GM21423 (cell line): Measurements from ENCODE around the gene TCERG1L.

ENCODE experiments used
- ATAC-seq: cut with Tn5 transposase; IDR thresholded peaks from one replicate; pipeline ENCODE4 v1.9.1; 2021; ENCODE audit warnings: mild to moderate bottlenecking, moderate library complexity; ENCODE audit not compliant: unreplicated experiment

The TCERG1L gene

GRCh38 chr10:131230166-131230565 lies 81.4 kb downstream of the TCERG1L start:
- no peak for ATAC-seq

DNA sequence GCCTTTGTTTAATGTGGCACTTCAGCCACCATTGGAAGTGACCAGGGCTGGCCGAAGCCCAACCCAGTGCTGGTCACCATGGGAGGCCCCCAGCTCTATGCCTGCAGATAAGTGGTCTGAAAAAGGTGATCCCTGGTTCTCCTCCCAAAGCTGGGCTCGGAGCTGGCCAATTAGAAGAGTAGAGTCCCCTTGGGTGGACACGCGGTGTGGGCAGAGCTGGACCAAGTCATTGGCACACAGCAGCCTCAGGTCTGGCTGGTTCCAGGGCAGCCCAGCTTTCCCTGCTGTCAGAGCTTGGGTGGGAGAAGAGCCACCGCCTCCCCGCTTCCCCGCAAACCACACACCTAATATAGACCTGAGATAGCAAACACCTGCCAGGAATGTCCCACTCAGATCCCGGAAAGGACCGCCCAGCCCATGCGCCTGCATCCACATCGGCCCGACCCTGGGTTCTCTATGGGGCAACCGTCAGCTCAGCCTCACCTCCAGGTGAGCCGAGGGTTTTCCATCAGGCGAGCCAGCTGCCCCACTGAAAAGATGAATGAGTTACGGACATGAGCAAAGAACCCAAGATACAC lies 84.3 kb downstream of the TCERG1L start:
- no peak for ATAC-seq

- no peak for ATAC-seq
Observed at GRCh38 chr10:131226446-131227162, 84.9 kb downstream of the TCERG1L start.

- no peak for ATAC-seq
Observed at GRCh38 chr10:131224106-131224505, 87.4 kb downstream of the TCERG1L start.

DNA sequence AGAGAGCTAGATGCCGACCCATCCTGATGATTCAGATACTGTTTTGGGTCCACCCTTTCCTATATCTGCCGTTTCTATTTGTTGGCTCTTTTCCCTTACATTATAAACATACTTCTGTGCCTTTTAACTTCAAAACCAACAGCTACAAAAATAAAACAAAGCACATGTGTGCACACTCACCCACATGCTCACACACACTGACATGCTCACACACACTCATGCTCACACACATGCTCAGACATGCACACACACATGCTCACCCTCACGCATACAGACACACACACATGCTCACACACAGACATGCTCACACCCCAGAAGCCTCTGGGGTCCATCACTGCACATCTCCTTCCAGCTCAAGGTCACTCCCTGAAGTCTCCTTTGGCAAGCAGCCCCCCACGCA lies 88.1 kb downstream of the TCERG1L start:
- no peak for ATAC-seq

GRCh38 chr10:131222986-131223385 lies 88.5 kb downstream of the TCERG1L start:
- ATAC-seq = no peak

DNA sequence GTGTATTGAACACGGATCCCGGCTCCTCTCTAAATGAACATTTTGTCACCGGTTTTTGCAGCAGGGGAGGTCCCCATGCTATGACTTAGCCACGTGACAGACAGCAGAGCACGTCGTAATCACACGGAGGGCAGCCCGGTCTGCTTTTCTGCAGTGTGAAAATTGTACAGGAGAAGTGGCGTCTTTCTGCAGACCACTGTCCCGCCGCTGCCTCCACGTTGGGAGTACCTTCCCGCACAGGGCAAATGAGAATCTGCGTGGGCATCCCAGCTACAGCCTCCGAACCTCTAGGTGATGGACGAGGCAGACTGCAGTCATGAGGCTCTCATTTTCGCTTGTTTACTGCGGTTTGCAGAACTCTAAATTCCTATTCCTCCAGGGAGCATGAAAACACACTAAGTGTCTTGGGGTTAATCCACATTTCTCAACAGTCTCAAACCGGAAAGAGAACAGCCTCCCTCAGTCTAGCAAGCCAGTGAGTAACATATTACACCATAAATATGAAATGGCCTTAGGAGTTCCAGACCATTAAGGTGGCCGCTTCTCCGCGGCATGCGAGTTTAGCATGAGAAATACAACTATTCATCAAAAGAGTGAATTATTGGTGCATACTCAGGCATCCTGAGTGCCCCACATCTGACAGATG lies 89.8 kb downstream of the TCERG1L start:
- ATAC-seq = no peak

DNA sequence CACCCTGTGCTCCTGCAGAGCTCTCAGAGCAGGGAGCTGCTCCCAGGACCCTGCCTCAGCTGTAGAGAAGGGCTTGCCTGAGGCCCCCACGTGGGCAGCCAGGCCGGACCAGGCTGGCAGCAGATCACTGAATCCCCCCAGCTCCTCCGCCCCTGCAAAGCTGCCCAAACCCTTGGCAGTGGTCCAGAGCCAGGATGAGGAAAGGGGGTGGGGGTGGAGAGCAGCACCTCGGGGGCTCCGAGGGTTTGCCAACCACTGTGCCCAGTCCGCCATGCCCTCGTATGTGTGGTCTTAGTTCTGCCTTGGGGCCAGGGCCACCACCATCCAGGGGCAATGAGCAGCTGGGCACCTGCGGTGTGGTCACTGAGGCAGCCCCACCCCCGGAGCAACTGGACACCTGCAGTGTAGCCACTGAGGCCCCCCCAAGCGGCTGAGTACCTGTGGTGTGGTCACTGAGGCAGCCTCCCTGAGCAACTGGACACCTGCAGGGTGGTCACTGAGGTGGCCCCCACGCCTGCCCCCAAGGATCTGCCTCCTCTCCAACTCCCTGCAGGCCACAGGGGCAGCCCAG lies 90.8 kb downstream of the TCERG1L start:
- ATAC-seq = no peak

- no peak for ATAC-seq
Observed at GRCh38 chr10:131219955-131220489, 91.5 kb downstream of the TCERG1L start.

DNA sequence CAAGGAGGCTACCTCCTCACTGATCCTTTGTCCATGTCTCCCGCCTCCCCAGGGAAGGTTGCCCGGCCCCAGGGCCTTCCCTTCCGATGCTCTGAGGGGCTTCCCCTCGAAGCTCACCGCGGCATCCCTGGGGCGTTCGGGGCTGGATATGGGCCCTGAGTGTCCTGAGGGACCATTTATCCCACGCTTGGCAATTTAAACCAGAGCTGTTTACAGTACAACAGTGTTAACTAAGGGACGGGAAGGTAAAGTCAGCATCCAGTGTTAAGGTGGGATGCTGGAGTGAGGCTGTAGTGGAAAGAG lies 92.0 kb downstream of the TCERG1L start:
- no peak for ATAC-seq

DNA sequence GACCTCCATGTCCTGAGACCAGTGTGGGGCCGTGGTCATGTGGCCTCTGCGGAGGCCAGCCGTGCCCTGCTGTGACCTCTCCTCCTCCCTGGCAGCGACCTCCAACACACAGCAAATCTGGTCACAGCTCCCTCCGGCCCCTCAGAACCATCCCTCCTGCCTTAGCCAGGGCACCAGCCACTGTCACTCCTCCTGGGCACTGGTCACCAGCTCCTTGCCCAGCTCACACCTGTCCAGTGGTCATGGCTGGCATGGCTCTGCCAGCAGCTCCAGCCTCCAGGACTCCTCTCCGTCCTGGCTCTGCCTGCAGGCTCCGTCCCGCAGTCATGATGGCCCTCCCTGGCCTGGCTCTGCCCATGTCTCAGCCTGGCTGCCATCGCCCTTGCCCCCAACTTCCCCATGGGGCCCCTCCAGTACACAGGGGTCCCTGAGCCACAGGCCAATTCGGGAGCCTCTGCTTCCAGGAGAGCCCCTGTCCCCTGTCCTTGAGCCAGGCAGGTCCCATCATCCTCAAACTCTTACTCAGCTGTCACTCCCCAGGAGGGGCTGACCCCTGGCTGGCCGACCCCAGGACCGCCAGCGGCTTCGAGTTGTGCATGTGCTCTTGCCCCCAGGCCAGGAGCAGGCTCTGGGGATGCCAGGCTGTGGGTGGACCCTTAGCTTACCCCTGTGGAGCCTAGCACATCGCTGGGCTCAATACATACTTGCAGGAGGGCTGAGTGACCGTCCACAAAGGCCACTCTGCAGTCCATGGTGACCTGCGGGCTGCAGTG lies 92.5 kb downstream of the TCERG1L start:
- no peak for ATAC-seq

GRCh38 chr10:131216681-131217230 lies 94.8 kb downstream of the TCERG1L start:
- ATAC-seq = no peak

DNA sequence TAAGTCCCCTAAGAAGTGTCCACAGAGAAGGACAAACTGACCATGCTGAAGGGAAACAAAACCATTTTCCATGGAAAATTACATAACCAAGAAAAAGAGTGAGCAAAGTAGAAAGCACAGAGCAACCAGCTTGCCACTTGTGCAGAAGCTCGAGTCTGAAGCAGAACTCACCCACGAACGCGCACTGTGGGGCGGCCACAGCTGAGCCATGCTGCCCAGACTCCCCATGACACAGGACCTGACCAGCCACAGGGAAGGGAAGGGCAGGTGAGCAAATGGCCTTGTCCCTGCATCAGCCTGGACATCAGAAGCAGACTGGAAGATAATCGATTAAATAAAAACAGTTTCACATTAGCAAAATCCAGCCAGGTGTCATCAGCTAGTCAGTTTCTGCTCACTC lies 95.7 kb downstream of the TCERG1L start:
- ATAC-seq = no peak

- no peak for ATAC-seq
Observed at GRCh38 chr10:131214521-131215244, 96.8 kb downstream of the TCERG1L start.

GRCh38 chr10:131213741-131214505 lies 97.6 kb downstream of the TCERG1L start:
- no peak for ATAC-seq

- ATAC-seq = no peak
Observed at GRCh38 chr10:131212763-131213325, 98.7 kb downstream of the TCERG1L start.

GRCh38 chr10:131211965-131212619 lies 99.4 kb downstream of the TCERG1L start:
- ATAC-seq = no peak

- ATAC-seq = no peak
Observed at GRCh38 chr10:131211559-131211958, 100.0 kb downstream of the TCERG1L start.

DNA sequence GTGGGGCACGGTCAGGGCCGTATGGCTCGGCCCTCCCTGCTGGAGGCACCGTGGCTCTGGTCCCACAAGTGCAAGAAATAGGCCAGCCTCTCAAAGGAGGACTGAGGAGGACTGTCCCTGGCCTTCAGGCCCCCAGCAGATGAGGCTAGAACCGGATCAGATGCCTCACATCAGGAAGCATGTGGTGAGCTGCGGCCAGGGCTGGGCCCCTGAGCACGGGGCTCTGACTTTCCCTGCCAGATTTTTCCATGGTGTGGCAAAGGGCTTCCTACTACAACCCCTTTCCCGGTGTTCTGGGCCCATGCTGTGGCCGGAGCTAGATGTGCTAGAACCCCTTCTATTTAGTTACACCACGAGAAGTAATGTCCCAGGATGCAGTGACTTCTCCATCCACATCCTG lies 100.4 kb downstream of the TCERG1L start:
- ATAC-seq = no peak
